NCI-H2107 (cell line): ENCODE measurements around the gene UNC13A.
"Not testable (repeated sequence)": the region's sequence is repeated elsewhere in the genome, so short reads cannot be mapped to it uniquely, and the experiment has no call there.

ENCODE experiments used
- DNase-seq: peaks from one replicate; lab custom pipeline; 2025; lab: John Stamatoyannopoulos, UW

The UNC13A gene

GRCh38 chr19:17570291-17570690, 117.9 kb downstream of the UNC13A start:
- not testable (repeated sequence) for DNase-seq

GRCh38 chr19:17567940-17568339, 120.2 kb downstream of the UNC13A start:
- DNase-seq = no peak

DNA sequence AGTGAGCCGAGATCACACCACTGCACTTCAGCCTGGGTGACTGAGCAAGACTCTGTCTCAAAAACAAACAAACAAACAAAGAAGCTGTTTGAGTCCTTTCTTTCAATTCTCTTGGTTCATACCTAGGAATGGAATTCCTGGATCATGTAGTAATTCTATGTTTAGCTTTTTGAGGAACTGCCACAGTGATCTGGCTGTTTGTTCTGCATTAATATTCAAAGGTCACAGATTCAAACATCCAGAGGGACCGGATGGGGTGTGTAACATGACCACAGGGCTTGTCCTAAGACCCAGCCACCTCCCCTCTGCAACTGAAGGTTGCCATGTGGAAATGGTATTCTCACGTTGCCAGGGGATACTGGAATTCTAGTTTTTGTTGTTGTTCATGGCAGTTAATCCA, 122.5 kb downstream of the UNC13A start:
- no peak for DNase-seq

DNA sequence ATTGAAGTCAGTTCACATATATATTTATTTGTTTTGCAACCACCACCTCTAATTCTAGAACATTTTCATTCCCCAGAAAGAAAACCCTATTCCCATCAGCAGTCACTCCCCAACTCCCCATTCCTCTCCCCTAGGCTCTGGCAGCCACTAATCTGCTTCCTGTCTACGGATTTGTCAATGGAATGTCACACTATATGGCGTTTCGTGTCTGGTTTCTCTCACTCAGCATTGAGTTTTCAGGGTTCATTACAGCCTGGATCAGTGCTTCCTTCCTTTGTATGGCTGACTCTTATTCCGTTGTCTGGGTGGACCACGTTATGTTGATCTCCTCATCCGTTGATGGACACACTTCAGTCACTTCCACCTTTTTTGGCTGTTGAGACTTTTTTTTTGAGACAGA, 123.4 kb downstream of the UNC13A start:
- no peak for DNase-seq

- no peak for DNase-seq
Observed at GRCh38 chr19:17562561-17562960, 125.6 kb downstream of the UNC13A start.

- DNase-seq = no peak
Observed at GRCh38 chr19:17562097-17562496, 126.1 kb downstream of the UNC13A start.

GRCh38 chr19:17560205-17560595, 128.0 kb downstream of the UNC13A start:
- DNase-seq = no peak

- no peak for DNase-seq
Observed at GRCh38 chr19:17557466-17557865, 130.7 kb downstream of the UNC13A start.

DNA sequence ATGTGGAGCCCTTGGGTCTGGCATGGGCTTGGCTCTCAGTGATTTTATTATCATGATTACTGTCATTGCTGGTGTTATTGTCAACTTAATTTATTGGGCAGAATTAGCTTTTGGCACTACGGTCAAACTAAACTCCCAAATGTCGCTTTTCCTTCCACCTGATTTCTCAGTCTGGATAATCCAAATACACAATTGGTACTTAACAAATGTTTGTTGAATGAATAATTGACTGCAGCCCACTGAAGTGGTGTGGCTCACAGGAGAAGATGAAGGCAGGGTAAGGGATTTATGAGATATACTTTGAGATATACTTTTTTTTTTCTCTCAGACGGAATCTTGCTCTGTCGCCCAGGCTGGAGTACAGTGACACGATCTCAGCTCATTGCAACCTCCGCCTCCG, 131.2 kb downstream of the UNC13A start:
- DNase-seq = no peak

GRCh38 chr19:17555929-17556813, 132.0 kb downstream of the UNC13A start:
- no peak for DNase-seq

DNA sequence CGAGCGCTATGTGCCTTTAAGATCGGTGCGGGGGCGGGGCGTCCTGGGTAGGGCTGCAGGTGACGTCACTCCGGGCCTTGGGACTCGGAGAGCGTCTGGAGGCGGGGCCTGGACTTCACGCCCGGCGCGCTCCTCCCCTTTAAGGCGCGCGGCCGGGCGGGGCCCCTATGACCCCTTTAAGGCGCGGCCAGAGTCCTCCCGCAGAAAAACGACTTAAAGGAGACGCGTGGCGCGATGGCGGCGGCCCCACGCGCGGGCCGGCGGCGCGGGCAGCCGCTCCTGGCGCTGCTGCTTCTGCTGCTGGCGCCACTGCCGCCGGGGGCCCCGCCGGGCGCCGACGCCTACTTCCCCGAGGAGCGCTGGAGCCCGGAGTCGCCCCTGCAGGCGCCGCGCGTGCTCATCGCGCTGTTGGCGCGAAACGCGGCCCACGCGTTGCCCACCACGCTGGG, 132.7 kb downstream of the UNC13A start, which contains the start of gene COLGALT1:
Gene COLGALT1 (plus strand): TSS at position 170 of the 449 bp plus-strand sequence. CDS start 65 bp downstream, at position 235.
- peak; percentile 92 for DNase-seq

- no peak for DNase-seq
Observed at GRCh38 chr19:17554968-17555479, 133.1 kb downstream of the UNC13A start.

- DNase-seq = no peak
Observed at GRCh38 chr19:17553256-17553655, 134.9 kb downstream of the UNC13A start.

DNA sequence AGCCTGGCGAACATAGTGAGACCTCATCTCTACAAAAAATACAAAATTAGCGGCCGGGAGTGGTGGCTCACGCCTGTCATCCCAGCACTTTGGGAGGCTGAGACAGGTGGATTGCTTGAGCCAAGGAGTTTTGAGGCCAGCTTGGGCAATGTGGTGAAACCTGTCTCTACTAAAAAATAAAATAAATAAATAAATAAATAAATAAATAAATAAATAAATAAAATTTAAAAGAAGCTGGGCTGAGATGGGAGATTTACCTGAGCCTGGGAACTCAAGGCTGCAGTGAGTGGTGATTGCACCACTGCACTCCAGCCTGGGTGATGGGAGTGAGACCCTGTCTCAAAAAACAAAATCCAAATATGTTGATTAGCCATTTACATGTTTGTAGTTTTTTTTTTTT, 135.4 kb downstream of the UNC13A start:
- DNase-seq = not testable (repeated sequence)
